CD4-positive, alpha-beta T cell treated with Interferon gamma for 1 hour (primary cell): ENCODE measurements around the gene NDUFAF8.

ENCODE experiments used
- DNase-seq: peaks from one replicate; pipeline ENCODE4 v3.0.0-alpha.2; 2020

Gene NDUFAF8

GRCh38 chr17:81238815-81239713 is at the start of gene NDUFAF8, which contains the start of gene TEPSIN:
TSS of gene NDUFAF8 (plus strand) at chr17:81239318. CDS start at chr17:81239364, 46 bp downstream.
TSS of gene TEPSIN (minus strand) at chr17:81239055. CDS start at chr17:81239033, 22 bp downstream.
- peak; percentile 97 for DNase-seq

GRCh38 chr17:81189670-81190530 is 49.2 kb upstream of the NDUFAF8 start:
- DNase-seq = no peak

- DNase-seq = no peak
These were observed 48.5 kb upstream of the NDUFAF8 start for GRCh38 chr17:81190591-81190990.

GRCh38 chr17:81191116-81191515 is 48.0 kb upstream of the NDUFAF8 start:
- DNase-seq = no peak

GRCh38 chr17:81191646-81192045 is 47.5 kb upstream of the NDUFAF8 start:
- DNase-seq = no peak

- no peak for DNase-seq
These were observed 46.6 kb upstream of the NDUFAF8 start for GRCh38 chr17:81192386-81193050.

- no peak for DNase-seq
These were observed 46.1 kb upstream of the NDUFAF8 start for GRCh38 chr17:81193051-81193410.

GRCh38 chr17:81193470-81194224 is 45.5 kb upstream of the NDUFAF8 start:
- no peak for DNase-seq

GRCh38 chr17:81194225-81194760 is 44.8 kb upstream of the NDUFAF8 start:
- DNase-seq = no peak

GRCh38 chr17:81194941-81195901 is 43.9 kb upstream of the NDUFAF8 start:
- DNase-seq = no peak

- no peak for DNase-seq
These were observed 43.1 kb upstream of the NDUFAF8 start for GRCh38 chr17:81195941-81196495.

- no peak for DNase-seq
These were observed 42.4 kb upstream of the NDUFAF8 start for GRCh38 chr17:81196505-81197408.

GRCh38 chr17:81197409-81197795 is 41.7 kb upstream of the NDUFAF8 start:
- DNase-seq = no peak

GRCh38 chr17:81197831-81198490 is 41.2 kb upstream of the NDUFAF8 start:
- DNase-seq = no peak

GRCh38 chr17:81198826-81199481 is 40.2 kb upstream of the NDUFAF8 start:
- DNase-seq = no peak

- no peak for DNase-seq
These were observed 39.7 kb upstream of the NDUFAF8 start for GRCh38 chr17:81199482-81199830.

- no peak for DNase-seq
These were observed 38.9 kb upstream of the NDUFAF8 start for GRCh38 chr17:81200201-81200600.
